Large intestine (tissue), 3 donors: Measurements from ENCODE around the gene ARHGEF11. TPM values are rescaled to one million over a fixed set of nuclear protein-coding genes. Genes with fewer than 3 reads are reported as not detected.
"Not testable (repeated sequence)": the region's sequence is repeated elsewhere in the genome, so short reads cannot be mapped to it uniquely, and the experiment has no call there.

Experiments
- DNase-seq, 2 donors: peaks; one replicate each; pipeline versions ENCODE4 v3.0.0 to v3.0.0-alpha.2; 2013
- H3K27ac ChIP-seq: one replicate; pipeline ENCODE4 v1.5.1; 2013; ENCODE audit warnings: low read length
- H3K27me3 ChIP-seq: 2 replicates; pipeline ENCODE4 v1.6.1; 2013; ENCODE audit warnings: low read length; ENCODE audit not compliant: control insufficient read depth, insufficient read depth
- H3K36me3 ChIP-seq: 2 replicates; pipeline ENCODE4 v1.6.1; 2013; ENCODE audit warnings: low read length; ENCODE audit not compliant: control insufficient read depth, insufficient read depth
- H3K4me1 ChIP-seq: one replicate; pipeline ENCODE4 v1.6.1; 2013; ENCODE audit warnings: low read length; ENCODE audit not compliant: control insufficient read depth, insufficient read depth
- H3K4me3 ChIP-seq: one replicate; pipeline ENCODE4 v1.5.1; 2013; ENCODE audit warnings: low read length
- H3K9me3 ChIP-seq: one replicate; pipeline ENCODE4 v1.6.1; 2013; ENCODE audit warnings: mild to moderate bottlenecking, low read depth, low read length, moderate library complexity; ENCODE audit not compliant: control insufficient read depth
- WGBS: methylation state at CpG from one replicate; pipeline ENCODE4 v1.1.5; 2013; ENCODE audit warnings: low lambda C conversion rate; ENCODE audit not compliant: insufficient coverage; 5-methylcytosine and 5-hydroxymethylcytosine counted together
- polyA plus RNA-seq: library from polyadenylated mRNA; unstranded; fragments of 120-200 nt; gene quantifications from one replicate; pipeline ENCODE4 v1.2.1, GENCODE V29; 2013

Gene ARHGEF11
- polyA plus RNA-seq, 1 donor = 34.0 TPM

GRCh38 chr1:157055729-157056128 lies 10.2 kb upstream of the ARHGEF11 start:
- H3K4me1 ChIP-seq, H3K27ac ChIP-seq, DNase-seq, H3K27me3 ChIP-seq, H3K36me3 ChIP-seq, H3K4me3 ChIP-seq, H3K9me3 ChIP-seq: not testable (repeated sequence)
- 100% methylated on average over 1 of the region's 5 CpGs for WGBS

GRCh38 chr1:157050836-157051235 lies 5.3 kb upstream of the ARHGEF11 start:
- Histone ChIP-seq H3K4me3 (no peak overlapping the region), H3K4me1 (no peaks in the 10 kb centered on the region), H3K27ac (no peak overlapping the region), H3K36me3 (no peaks in the 10 kb centered on the region), H3K9me3 (no peaks in the 10 kb centered on the region), H3K27me3 (no peaks in the 10 kb centered on the region)
- WGBS = no CpG with 5 or more reads among the region's 2 CpGs
- DNase-seq = no peak

GRCh38 chr1:157047062-157047410 lies 1.5 kb upstream of the ARHGEF11 start:
- DNase-seq = peak; percentile 47 to 79
- no peaks in the 10 kb centered on the region for H3K27me3 ChIP-seq
- no peak overlapping the region for H3K4me3 ChIP-seq
- no peaks in the 10 kb centered on the region for H3K9me3 ChIP-seq
- WGBS = no CpG with 5 or more reads among the region's 2 CpGs
- peaks cover 19% of the 10 kb centered on the region for H3K4me1 ChIP-seq
- peak overlapping the region; percentile 59 for H3K27ac ChIP-seq
- no peaks in the 10 kb centered on the region for H3K36me3 ChIP-seq

GRCh38 chr1:157044326-157044725 lies 1.2 kb downstream of the ARHGEF11 start:
- DNase-seq = no peak
- no peaks in the 10 kb centered on the region for H3K36me3 ChIP-seq
- WGBS = 18% methylated on average over 4 of the region's 6 CpGs
- H3K4me3 ChIP-seq = peak overlapping the region; percentile 86
- H3K4me1 ChIP-seq = peaks cover 19% of the 10 kb centered on the region
- H3K27ac ChIP-seq = peak overlapping the region; percentile 91
- no peaks in the 10 kb centered on the region for H3K27me3 ChIP-seq
- H3K9me3 ChIP-seq = no peaks in the 10 kb centered on the region

- Histone ChIP-seq H3K27ac (no peak overlapping the region), H3K9me3 (no peaks in the 10 kb centered on the region), H3K36me3 (no peaks in the 10 kb centered on the region), H3K27me3 (no peaks in the 10 kb centered on the region), H3K4me1 (peaks cover 19% of the 10 kb centered on the region), H3K4me3 (peak overlapping the region; percentile 86)
- no peak for DNase-seq
- no CpG with 5 or more reads among the region's 2 CpGs for WGBS
Observed at GRCh38 chr1:157043685-157044084, 1.9 kb downstream of the ARHGEF11 start.

GRCh38 chr1:157042846-157043245 lies 2.7 kb downstream of the ARHGEF11 start:
- Histone ChIP-seq H3K4me3 (peak overlapping the region; percentile 5), H3K27me3 (no peaks in the 10 kb centered on the region), H3K4me1 (peaks cover 19% of the 10 kb centered on the region), H3K36me3 (no peaks in the 10 kb centered on the region), H3K9me3 (no peaks in the 10 kb centered on the region), H3K27ac (no peak overlapping the region)
- WGBS = no CpG with 5 or more reads among the region's 2 CpGs
- no peak for DNase-seq

- no CpG with 5 or more reads among the region's 1 CpG for WGBS
Observed at GRCh38 chr1:157040802-157041201, 4.7 kb downstream of the ARHGEF11 start.

GRCh38 chr1:157035121-157035520 lies 10.4 kb downstream of the ARHGEF11 start:
- WGBS = no CpG with 5 or more reads among the region's 6 CpGs
- Histone ChIP-seq H3K36me3 (peaks cover 5% of the 10 kb centered on the region), H3K4me1 (no peaks in the 10 kb centered on the region), H3K9me3 (no peaks in the 10 kb centered on the region), H3K27ac (no peak overlapping the region), H3K27me3 (no peaks in the 10 kb centered on the region), H3K4me3 (no peak overlapping the region)
- DNase-seq = no peak

More at GRCh38 chr1:157040802-157041201, 4.7 kb downstream of the ARHGEF11 start:
- no peaks in the 10 kb centered on the region for H3K27me3 ChIP-seq
- H3K4me3 ChIP-seq = no peak overlapping the region
- H3K36me3 ChIP-seq = no peaks in the 10 kb centered on the region
- no peak overlapping the region for H3K27ac ChIP-seq
- no peak for DNase-seq
- H3K9me3 ChIP-seq = no peaks in the 10 kb centered on the region
- H3K4me1 ChIP-seq = peaks cover 19% of the 10 kb centered on the region

- no peaks in the 10 kb centered on the region for H3K27me3 ChIP-seq
- no peaks in the 10 kb centered on the region for H3K9me3 ChIP-seq
- H3K36me3 ChIP-seq = peaks cover 5% of the 10 kb centered on the region
- no peak for DNase-seq
- H3K4me1 ChIP-seq = no peaks in the 10 kb centered on the region
- WGBS = 83% methylated on average over 2 of the region's 7 CpGs
- no peak overlapping the region for H3K27ac ChIP-seq
- H3K4me3 ChIP-seq = no peak overlapping the region
Observed at GRCh38 chr1:157034137-157034800, 11.3 kb downstream of the ARHGEF11 start.

- no peaks in the 10 kb centered on the region for H3K4me1 ChIP-seq
- no peaks in the 10 kb centered on the region for H3K27me3 ChIP-seq
- no peaks in the 10 kb centered on the region for H3K9me3 ChIP-seq
- 95% methylated on average over 3 of the region's 3 CpGs for WGBS
- H3K36me3 ChIP-seq = peaks cover 5% of the 10 kb centered on the region
- DNase-seq = no peak
- H3K4me3 ChIP-seq = no peak overlapping the region
- no peak overlapping the region for H3K27ac ChIP-seq
Observed at GRCh38 chr1:157033357-157033876, 12.1 kb downstream of the ARHGEF11 start.

GRCh38 chr1:157032303-157032702 lies 13.2 kb downstream of the ARHGEF11 start:
- no peaks in the 10 kb centered on the region for H3K27me3 ChIP-seq
- peaks cover 5% of the 10 kb centered on the region for H3K36me3 ChIP-seq
- H3K27ac ChIP-seq = no peak overlapping the region
- H3K4me1 ChIP-seq = no peaks in the 10 kb centered on the region
- no peak for DNase-seq
- no CpG with 5 or more reads among the region's 3 CpGs for WGBS
- H3K9me3 ChIP-seq = no peaks in the 10 kb centered on the region
- no peak overlapping the region for H3K4me3 ChIP-seq
